Measurements from ENCODE around the gene RSPO4.

DNA sequence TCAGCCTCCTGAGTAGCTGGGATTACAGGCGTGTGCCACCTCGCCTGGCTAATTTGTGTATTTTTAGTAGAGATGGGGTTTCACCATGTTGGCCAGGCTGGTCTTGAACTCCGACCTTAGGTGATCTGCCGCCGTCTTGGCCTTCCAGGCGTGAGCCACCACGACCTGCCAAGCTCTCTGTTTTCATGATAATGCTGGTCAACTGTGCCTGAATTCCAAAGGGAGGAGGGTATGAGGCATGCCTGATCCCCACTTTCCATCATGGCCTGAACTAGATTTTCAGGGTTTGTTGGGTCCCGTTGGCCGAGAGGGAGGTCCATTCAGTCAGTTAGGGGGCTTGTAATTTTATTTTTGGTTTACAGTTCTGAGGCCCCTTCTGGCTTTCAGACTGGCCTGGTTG, 58.0 kb downstream of the RSPO4 start:
- TF ChIP-seq, protein P1, sequence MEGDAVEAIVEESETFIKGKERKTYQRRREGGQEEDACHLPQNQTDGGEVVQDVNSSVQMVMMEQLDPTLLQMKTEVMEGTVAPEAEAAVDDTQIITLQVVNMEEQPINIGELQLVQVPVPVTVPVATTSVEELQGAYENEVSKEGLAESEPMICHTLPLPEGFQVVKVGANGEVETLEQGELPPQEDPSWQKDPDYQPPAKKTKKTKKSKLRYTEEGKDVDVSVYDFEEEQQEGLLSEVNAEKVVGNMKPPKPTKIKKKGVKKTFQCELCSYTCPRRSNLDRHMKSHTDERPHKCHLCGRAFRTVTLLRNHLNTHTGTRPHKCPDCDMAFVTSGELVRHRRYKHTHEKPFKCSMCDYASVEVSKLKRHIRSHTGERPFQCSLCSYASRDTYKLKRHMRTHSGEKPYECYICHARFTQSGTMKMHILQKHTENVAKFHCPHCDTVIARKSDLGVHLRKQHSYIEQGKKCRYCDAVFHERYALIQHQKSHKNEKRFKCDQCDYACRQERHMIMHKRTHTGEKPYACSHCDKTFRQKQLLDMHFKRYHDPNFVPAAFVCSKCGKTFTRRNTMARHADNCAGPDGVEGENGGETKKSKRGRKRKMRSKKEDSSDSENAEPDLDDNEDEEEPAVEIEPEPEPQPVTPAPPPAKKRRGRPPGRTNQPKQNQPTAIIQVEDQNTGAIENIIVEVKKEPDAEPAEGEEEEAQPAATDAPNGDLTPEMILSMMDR (conservative IDR thresholded peaks at IDR 0.05), result no peak
- no peak for TF ChIP-seq EZH2 (IDR thresholded peaks at IDR 0.05; ENCODE audit: low read depth)

All from PC-9 (cell line).